Measurements from ENCODE around the gene KLF15. TPM values are rescaled to one million over a fixed set of nuclear protein-coding genes. Genes with fewer than 3 reads are reported as not detected.

Gene KLF15
- total and polyA plus RNA-seq, 2 of the 4 experiments (the other 2 are of a cell fraction) = 0.18 to 0.24 TPM

DNA sequence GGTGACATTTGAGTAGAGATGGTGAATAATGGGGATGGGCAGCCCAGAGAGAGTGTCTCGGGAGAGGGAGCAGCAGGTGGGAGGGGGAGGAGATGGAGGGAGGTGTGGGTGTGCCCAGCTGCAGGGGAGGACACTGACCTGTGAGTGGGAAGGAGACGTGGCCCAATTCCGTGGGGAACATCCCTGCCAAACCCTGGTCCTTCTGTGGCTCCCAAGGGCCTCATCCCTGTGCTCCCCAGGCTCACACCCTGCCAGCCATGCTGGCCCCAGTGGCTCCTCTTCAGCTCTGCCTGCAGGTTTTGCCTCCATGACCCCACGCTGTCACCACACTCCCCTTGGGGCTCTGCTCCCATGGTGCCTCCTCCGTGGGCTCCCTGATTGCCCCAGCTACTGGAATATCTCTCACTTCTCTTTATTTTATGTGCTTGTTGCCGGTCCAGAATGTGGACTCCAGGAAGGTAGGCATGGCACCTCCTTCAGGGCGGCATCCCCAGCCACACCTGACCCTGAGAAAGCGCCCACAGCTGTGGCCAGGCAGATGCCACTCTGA lies 44.5 kb upstream of the KLF15 start:
- H3K27ac ChIP-seq (ENCODE audit: insufficient read depth, low read length) = no peak overlapping the region
- DNase-seq = no peak
- BruUV-seq (replicated peaks) = no TSS peak
- H2AK5ac ChIP-seq (ENCODE audit: low read depth, low read length) = no peak overlapping the region
- H3K23ac ChIP-seq (ENCODE audit: low read depth, low read length) = no peak overlapping the region
- ATAC-seq (ENCODE audit: low read depth) = no peak
- ChIA-PET CTCF (no interaction called here), POLR2A (ENCODE audit: unreplicated experiment) (no interaction called here)
- no peaks in the 10 kb centered on the region for H3K4me1 ChIP-seq (ENCODE audit: control insufficient read depth, insufficient read depth, low read length)
- H3K56ac ChIP-seq (ENCODE audit: extremely low read depth, insufficient read depth, low read length) = no peak overlapping the region
- H4K20me1 ChIP-seq (ENCODE audit: insufficient read depth, low read length) = no peaks in the 10 kb centered on the region
- H2BK15ac ChIP-seq (ENCODE audit: low read depth, low read length) = no peak overlapping the region
- TF ChIP-seq RCOR1 (IDR thresholded peaks at IDR 0.05; ENCODE audit: insufficient replicate concordance, low read length) (no peak), RAD21 (IDR thresholded peaks at IDR 0.05; ENCODE audit: low read length) (no peak), POLR2A (IDR thresholded peaks at IDR 0.05; ENCODE audit: low read depth, low read length) (no peak), FOS (IDR thresholded peaks at IDR 0.05; ENCODE audit: low read depth, low read length) (no peak), RFX5 (IDR thresholded peaks at IDR 0.05; ENCODE audit: low read depth, low read length) (no peak), BHLHE40 (IDR thresholded peaks at IDR 0.05; ENCODE audit: low read depth, low read length) (no peak)
- TF ChIP-seq, protein P1, sequence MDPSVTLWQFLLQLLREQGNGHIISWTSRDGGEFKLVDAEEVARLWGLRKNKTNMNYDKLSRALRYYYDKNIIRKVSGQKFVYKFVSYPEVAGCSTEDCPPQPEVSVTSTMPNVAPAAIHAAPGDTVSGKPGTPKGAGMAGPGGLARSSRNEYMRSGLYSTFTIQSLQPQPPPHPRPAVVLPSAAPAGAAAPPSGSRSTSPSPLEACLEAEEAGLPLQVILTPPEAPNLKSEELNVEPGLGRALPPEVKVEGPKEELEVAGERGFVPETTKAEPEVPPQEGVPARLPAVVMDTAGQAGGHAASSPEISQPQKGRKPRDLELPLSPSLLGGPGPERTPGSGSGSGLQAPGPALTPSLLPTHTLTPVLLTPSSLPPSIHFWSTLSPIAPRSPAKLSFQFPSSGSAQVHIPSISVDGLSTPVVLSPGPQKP (IDR thresholded peaks at IDR 0.05; ENCODE audit: borderline replicate concordance, low read depth, low read length) = no peak
- no peak overlapping the region for H4K91ac ChIP-seq (ENCODE audit: insufficient read depth, low read depth, low read length)
- no peaks in the 10 kb centered on the region for H3K36me3 ChIP-seq (ENCODE audit: control insufficient read depth, insufficient read depth, low read length)
- H3K27me3 ChIP-seq (ENCODE audit: control insufficient read depth, insufficient read depth, low read length) = peaks cover 10% of the 10 kb centered on the region
- in situ Hi-C loops (cut with MboI; ENCODE audit: low sequenced_read_pairs) (no loop called here), dilution Hi-C loops (cut with HindIII; ENCODE audit: low sequenced_read_pairs, unreplicated experiment) (no loop called here), intact Hi-C loops (cut with micrococcal nuclease) (no loop called here)
- H2BK5ac ChIP-seq (ENCODE audit: low read depth, low read length, poor library complexity, severe bottlenecking) = no peak overlapping the region
- H2BK120ac ChIP-seq (ENCODE audit: low read depth, low read length) = no peak overlapping the region
- H3K4ac ChIP-seq (ENCODE audit: low read depth, low read length) = no peak overlapping the region
- no peaks in the 10 kb centered on the region; the same call in 1 of the 2 replicates for H3K9me1 ChIP-seq (ENCODE audit: insufficient read depth, low read length)
- no peaks in the 10 kb centered on the region for H3K9me3 ChIP-seq (ENCODE audit: control insufficient read depth, insufficient read depth, low read length)
- no peak overlapping the region for H4K5ac ChIP-seq (ENCODE audit: low read depth, low read length)
- H3K14ac ChIP-seq (replicated peaks; ENCODE audit: low read depth, low read length) = no peak overlapping the region
- H2AFZ ChIP-seq (replicated peaks; ENCODE audit: low read length, poor library complexity) = no peak overlapping the region
- H3K4me3 ChIP-seq (ENCODE audit: insufficient read depth, low read depth, low read length) = no peak overlapping the region
- no peaks in the 10 kb centered on the region for H3K79me1 ChIP-seq (ENCODE audit: low read depth in 1 of 2, low read length in 2 of 2)
- H4K8ac ChIP-seq (ENCODE audit: low read depth in 2 of 2, low read length in 2 of 2) = no peak overlapping the region
- no peak overlapping the region for H3K18ac ChIP-seq (ENCODE audit: low read depth, low read length)
- H3K9ac ChIP-seq (ENCODE audit: low read depth, low read length) = no peak overlapping the region
- no peak overlapping the region for H3K4me2 ChIP-seq (ENCODE audit: low read depth, low read length)
- H2AK9ac ChIP-seq (replicated peaks; ENCODE audit: low read depth, low read length, poor library complexity) = no peak overlapping the region
- H2BK20ac ChIP-seq (ENCODE audit: low read depth, low read length) = no peak overlapping the region
- no CpG with 5 or more reads among the region's 8 CpGs for WGBS, 2 experiments (ENCODE audit: extremely low coverage in 2 of 2, insufficient read length in 1 of 2)
